ENCODE results near the gene LRIG3. TPM values are rescaled to one million over a fixed set of nuclear protein-coding genes. Genes with fewer than 3 reads are reported as not detected.
"Not testable (repeated sequence)": the region's sequence is repeated elsewhere in the genome, so short reads cannot be mapped to it uniquely, and the experiment has no call there.

Gene LRIG3
- polyA plus RNA-seq, 3 donors = not detected

DNA sequence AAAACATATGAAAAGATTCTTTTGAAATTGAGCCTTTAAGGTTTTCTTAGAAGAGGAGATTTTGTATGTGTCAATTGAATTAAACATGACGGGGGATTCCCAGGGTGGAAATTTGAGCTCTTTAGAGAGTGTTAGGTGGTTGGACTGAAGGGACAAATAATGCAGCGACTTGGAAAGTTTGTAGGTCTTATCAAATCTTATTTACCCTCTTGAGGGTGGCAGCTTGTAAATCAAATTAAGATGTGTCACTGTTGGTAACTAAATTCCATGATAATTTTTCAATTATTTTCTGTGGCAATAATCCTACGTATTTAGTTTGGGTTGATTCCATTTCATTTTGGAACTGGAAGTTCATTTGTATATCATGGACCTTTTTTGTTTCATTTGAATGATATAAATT lies 33.7 kb upstream of the LRIG3 start:
- Mint-ChIP-seq H3K27me3 (ENCODE audit: low read depth in 3 of 3) (no peaks in the 10 kb centered on the region), H3K4me3 (no peak overlapping the region), H3K36me3 (no peaks in the 10 kb centered on the region), H3K4me1 (no peaks in the 10 kb centered on the region), H3K27ac (no peak overlapping the region), H3K9me3 (peaks cover 2 to 10% (median 3%) of the 10 kb centered on the region in 7 donors)
- H3K9ac ChIP-seq (ENCODE audit: insufficient read depth, low read length, poor library complexity, severe bottlenecking) = no peak overlapping the region
- H3K79me2 ChIP-seq (ENCODE audit: insufficient read depth, low read length) = no peaks in the 10 kb centered on the region
- no peak overlapping the region for H3K4me3 ChIP-seq (replicated peaks in 1 of 3; ENCODE audit: low read depth in 2 of 3, low read length in 3 of 3)
- peaks cover 0 to 10% of the 10 kb centered on the region in 2 donors for H3K9me3 ChIP-seq (replicated peaks in 1 of 2; ENCODE audit: control insufficient read depth in 1 of 2, insufficient read depth in 1 of 2, low read length in 2 of 2)
- H4K20me1 ChIP-seq (ENCODE audit: insufficient read depth, low read length) = no peaks in the 10 kb centered on the region
- H3K4me2 ChIP-seq (replicated peaks; ENCODE audit: extremely low read depth, low read length, poor library complexity, severe bottlenecking) = no peak overlapping the region
- H3K36me3 ChIP-seq (replicated peaks in 1 of 2; ENCODE audit: control insufficient read depth in 1 of 2, insufficient read depth in 2 of 2, low read length in 2 of 2) = no peaks in the 10 kb centered on the region
- intact Hi-C loops (cut with micrococcal nuclease) = no loop called here
- TF ChIP-seq, protein P1, sequence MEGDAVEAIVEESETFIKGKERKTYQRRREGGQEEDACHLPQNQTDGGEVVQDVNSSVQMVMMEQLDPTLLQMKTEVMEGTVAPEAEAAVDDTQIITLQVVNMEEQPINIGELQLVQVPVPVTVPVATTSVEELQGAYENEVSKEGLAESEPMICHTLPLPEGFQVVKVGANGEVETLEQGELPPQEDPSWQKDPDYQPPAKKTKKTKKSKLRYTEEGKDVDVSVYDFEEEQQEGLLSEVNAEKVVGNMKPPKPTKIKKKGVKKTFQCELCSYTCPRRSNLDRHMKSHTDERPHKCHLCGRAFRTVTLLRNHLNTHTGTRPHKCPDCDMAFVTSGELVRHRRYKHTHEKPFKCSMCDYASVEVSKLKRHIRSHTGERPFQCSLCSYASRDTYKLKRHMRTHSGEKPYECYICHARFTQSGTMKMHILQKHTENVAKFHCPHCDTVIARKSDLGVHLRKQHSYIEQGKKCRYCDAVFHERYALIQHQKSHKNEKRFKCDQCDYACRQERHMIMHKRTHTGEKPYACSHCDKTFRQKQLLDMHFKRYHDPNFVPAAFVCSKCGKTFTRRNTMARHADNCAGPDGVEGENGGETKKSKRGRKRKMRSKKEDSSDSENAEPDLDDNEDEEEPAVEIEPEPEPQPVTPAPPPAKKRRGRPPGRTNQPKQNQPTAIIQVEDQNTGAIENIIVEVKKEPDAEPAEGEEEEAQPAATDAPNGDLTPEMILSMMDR (IDR thresholded peaks at IDR 0.05) = no peak
- DNase-seq = no peak
- no peak overlapping the region for H2AFZ ChIP-seq (ENCODE audit: insufficient read depth, low read depth, low read length, poor library complexity, severe bottlenecking)
- H3K27me3 ChIP-seq (ENCODE audit: control insufficient read depth in 2 of 2, insufficient read depth in 2 of 2, low read length in 2 of 2) = no peaks in the 10 kb centered on the region
- no peaks in the 10 kb centered on the region for H3K4me1 ChIP-seq (ENCODE audit: control insufficient read depth in 1 of 2, insufficient read depth in 2 of 2, low read length in 2 of 2)
- 100% methylated on average over 1 of the region's 3 CpGs for WGBS (ENCODE audit: insufficient coverage)
- H3K27ac ChIP-seq (ENCODE audit: low read depth in 1 of 2, low read length in 2 of 2) = no peak overlapping the region

GRCh38 chr12:58950739-58951100 lies 30.4 kb upstream of the LRIG3 start:
- Histone ChIP-seq H4K20me1 (ENCODE audit: insufficient read depth, low read length) (no peaks in the 10 kb centered on the region), H3K4me2 (replicated peaks; ENCODE audit: extremely low read depth, low read length, poor library complexity, severe bottlenecking) (no peak overlapping the region), H3K79me2 (ENCODE audit: insufficient read depth, low read length) (no peaks in the 10 kb centered on the region), H3K9me3 (replicated peaks in 1 of 2; ENCODE audit: control insufficient read depth in 1 of 2, insufficient read depth in 1 of 2, low read length in 2 of 2) (peaks cover 0 to 16% of the 10 kb centered on the region in 2 donors), H3K27me3 (ENCODE audit: control insufficient read depth in 2 of 2, insufficient read depth in 2 of 2, low read length in 2 of 2) (no peaks in the 10 kb centered on the region), H2AFZ (ENCODE audit: insufficient read depth, low read depth, low read length, poor library complexity, severe bottlenecking) (no peak overlapping the region), H3K4me1 (ENCODE audit: control insufficient read depth in 1 of 2, insufficient read depth in 2 of 2, low read length in 2 of 2) (no peaks in the 10 kb centered on the region), H3K36me3 (replicated peaks in 1 of 2; ENCODE audit: control insufficient read depth in 1 of 2, insufficient read depth in 2 of 2, low read length in 2 of 2) (no peaks in the 10 kb centered on the region), H3K9ac (ENCODE audit: insufficient read depth, low read length, poor library complexity, severe bottlenecking) (no peak overlapping the region), H3K4me3 (replicated peaks in 1 of 3; ENCODE audit: low read depth in 2 of 3, low read length in 3 of 3) (no peak overlapping the region), H3K27ac (ENCODE audit: low read depth in 1 of 2, low read length in 2 of 2) (no peak overlapping the region)
- Mint-ChIP-seq H3K27me3 (ENCODE audit: low read depth in 3 of 3) (no peaks in the 10 kb centered on the region), H3K4me3 (no peak overlapping the region), H3K9me3 (peaks cover 3 to 15% (median 9%) of the 10 kb centered on the region in 7 donors), H3K27ac (no peak overlapping the region), H3K4me1 (no peaks in the 10 kb centered on the region), H3K36me3 (no peaks in the 10 kb centered on the region)
- TF ChIP-seq, protein P1 (IDR thresholded peaks at IDR 0.05) = no peak
- 52% methylated on average over 2 of the region's 2 CpGs for WGBS (ENCODE audit: insufficient coverage)
- intact Hi-C loops (cut with micrococcal nuclease) = no loop called here
- DNase-seq = no peak

DNA sequence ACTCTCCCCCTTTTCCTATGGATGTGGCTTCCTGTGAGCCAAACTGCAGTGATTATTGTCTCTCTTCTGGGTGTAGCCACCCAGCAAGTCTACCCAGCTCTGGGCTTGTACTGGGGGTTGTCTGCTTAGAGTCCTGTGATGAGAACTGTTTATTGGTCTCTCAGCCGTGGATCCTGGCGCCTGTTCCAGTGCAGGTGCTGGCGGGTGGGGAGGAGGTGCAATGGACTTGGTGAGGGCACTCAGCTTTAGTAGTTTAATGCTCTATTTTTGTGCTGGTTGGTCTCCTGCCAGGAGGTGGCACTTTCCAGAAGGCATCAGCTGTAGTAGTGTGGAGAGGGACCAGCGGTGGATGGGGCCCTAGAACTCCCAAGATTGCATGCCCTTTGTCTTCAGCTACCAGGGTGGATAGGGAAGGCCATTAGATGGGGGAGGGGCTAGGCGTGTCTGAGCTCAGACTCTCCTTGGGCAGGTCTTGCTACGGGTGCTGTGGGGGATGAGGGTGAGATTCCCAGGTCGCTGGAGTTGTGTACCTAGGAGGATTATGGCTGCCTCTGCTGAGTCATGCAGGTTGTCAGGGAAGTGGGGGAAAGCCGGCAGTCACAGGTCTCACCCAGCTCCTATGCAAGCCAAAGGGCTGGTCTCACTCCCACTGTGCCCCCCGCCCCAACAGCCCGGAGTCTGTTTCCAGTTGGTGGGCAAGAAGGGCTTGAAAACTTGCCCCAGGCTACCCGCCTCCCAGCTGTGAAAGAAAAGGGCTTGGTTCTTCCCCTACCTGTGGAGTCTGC lies 29.8 kb upstream of the LRIG3 start:
- H3K4me1 Mint-ChIP-seq; H3K27me3 ChIP-seq (ENCODE audit: control insufficient read depth in 2 of 2, insufficient read depth in 2 of 2, low read length in 2 of 2); H3K79me2 ChIP-seq (ENCODE audit: insufficient read depth, low read length); H2AFZ ChIP-seq (ENCODE audit: insufficient read depth, low read depth, low read length, poor library complexity, severe bottlenecking); H3K4me2 ChIP-seq (replicated peaks; ENCODE audit: extremely low read depth, low read length, poor library complexity, severe bottlenecking); H3K4me1 ChIP-seq (ENCODE audit: control insufficient read depth in 1 of 2, insufficient read depth in 2 of 2, low read length in 2 of 2); H3K4me3 ChIP-seq (replicated peaks in 1 of 3; ENCODE audit: low read depth in 2 of 3, low read length in 3 of 3); H3K4me3 Mint-ChIP-seq; H3K36me3 ChIP-seq (replicated peaks in 1 of 2; ENCODE audit: control insufficient read depth in 1 of 2, insufficient read depth in 2 of 2, low read length in 2 of 2); H4K20me1 ChIP-seq (ENCODE audit: insufficient read depth, low read length); intact Hi-C loops (cut with micrococcal nuclease); H3K9ac ChIP-seq (ENCODE audit: insufficient read depth, low read length, poor library complexity, severe bottlenecking); H3K27ac Mint-ChIP-seq; H3K27me3 Mint-ChIP-seq (ENCODE audit: low read depth in 3 of 3); H3K36me3 Mint-ChIP-seq; DNase-seq; H3K27ac ChIP-seq (ENCODE audit: low read depth in 1 of 2, low read length in 2 of 2): not testable (repeated sequence)
- H3K9me3 ChIP-seq (replicated peaks in 1 of 2; ENCODE audit: control insufficient read depth in 1 of 2, insufficient read depth in 1 of 2, low read length in 2 of 2) = peaks cover 0 to 16% of the 10 kb centered on the region in 2 donors
- 92% methylated on average over 11 of the region's 11 CpGs for WGBS (ENCODE audit: insufficient coverage)
- peaks cover 3 to 15% (median 11%) of the 10 kb centered on the region in 7 donors for H3K9me3 Mint-ChIP-seq
